ENCODE measurements around the gene BABAM2. TPM values are rescaled to one million over a fixed set of nuclear protein-coding genes. Genes with fewer than 3 reads are reported as not detected.

BABAM2 gene
- total RNA-seq, 2 donors from 2014 or later = 36.4 to 40.9 TPM

DNA sequence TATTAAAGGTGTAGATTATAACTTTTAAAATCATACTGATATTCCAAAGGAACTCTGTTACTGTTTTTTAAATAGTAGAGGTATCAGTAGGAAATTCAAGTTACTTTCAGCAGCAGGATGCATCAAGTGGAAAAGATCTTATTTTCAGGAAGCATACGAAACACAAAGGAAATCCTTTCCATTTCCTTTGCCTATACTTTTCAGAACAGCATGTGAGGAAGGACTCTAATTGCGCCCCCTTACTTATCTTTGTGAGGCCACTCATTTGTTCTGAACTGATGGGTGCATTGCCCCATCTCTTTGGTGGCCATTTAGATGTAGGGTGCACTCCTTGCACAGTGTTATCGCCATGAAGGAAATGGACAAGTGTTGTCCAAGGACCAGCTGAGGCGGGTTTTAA lies 145.3 kb downstream of the BABAM2 start:
- Histone ChIP-seq H3K4me3 (ENCODE audit: low read length) (no peak overlapping the region), H3K27ac (ENCODE audit: low read depth, low read length) (no peak overlapping the region), H3K9me3 (ENCODE audit: control insufficient read depth, low read length) (no peaks in the 10 kb centered on the region), H3K27me3 (ENCODE audit: control insufficient read depth, insufficient read depth, low read length, poor library complexity, severe bottlenecking) (no peaks in the 10 kb centered on the region), H3K4me1 (ENCODE audit: control insufficient read depth, insufficient read depth, low read length) (no peaks in the 10 kb centered on the region), H3K36me3 (ENCODE audit: control insufficient read depth, insufficient read depth, low read length) (no peaks in the 10 kb centered on the region), H3K9ac (ENCODE audit: extremely low read depth, low read length, poor library complexity, severe bottlenecking) (no peak overlapping the region)
- H3K4me1 Mint-ChIP-seq = no peaks in the 10 kb centered on the region
- no peak overlapping the region for H3K4me3 Mint-ChIP-seq
- H3K36me3 Mint-ChIP-seq (ENCODE audit: low read depth) = no peaks in the 10 kb centered on the region
- no peaks in the 10 kb centered on the region for H3K27me3 Mint-ChIP-seq (ENCODE audit: insufficient read depth)
- H3K9me3 Mint-ChIP-seq = no peaks in the 10 kb centered on the region
- no peak overlapping the region for H3K27ac Mint-ChIP-seq
- TF ChIP-seq CTCF (conservative IDR thresholded peaks at IDR 0.05) = no peak
- no peak for DNase-seq
- WGBS, 2 experiments (ENCODE audit: insufficient coverage in 1 of 2, insufficient read length in 1 of 2) = 88 to 94% methylated on average over 2 to 4 of the region's 4 CpGs

DNA sequence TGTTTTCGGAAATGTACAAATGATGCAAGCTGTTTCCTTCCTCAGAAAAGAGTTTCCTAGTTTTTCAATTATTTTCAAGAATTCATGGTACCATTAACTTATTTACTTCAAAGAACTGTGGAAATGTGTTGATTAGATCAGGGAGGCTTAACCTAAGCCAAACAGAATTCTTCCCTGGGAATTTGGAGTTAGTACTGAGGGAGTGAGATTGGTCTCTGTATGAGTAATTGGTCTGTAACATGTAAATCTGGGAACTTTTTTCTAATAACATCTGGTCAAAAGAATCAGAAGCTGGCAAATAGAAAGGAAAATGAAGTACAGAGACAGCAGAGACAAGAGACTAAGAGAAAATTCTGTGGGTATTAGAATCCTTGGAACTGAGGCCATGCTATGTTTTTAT lies 145.8 kb downstream of the BABAM2 start:
- DNase-seq = no peak
- H3K4me3 ChIP-seq (ENCODE audit: low read length) = no peak overlapping the region
- H3K9me3 ChIP-seq (ENCODE audit: control insufficient read depth, low read length) = no peaks in the 10 kb centered on the region
- H3K27me3 Mint-ChIP-seq (ENCODE audit: insufficient read depth) = no peaks in the 10 kb centered on the region
- H3K36me3 Mint-ChIP-seq (ENCODE audit: low read depth) = no peaks in the 10 kb centered on the region
- H3K27me3 ChIP-seq (ENCODE audit: control insufficient read depth, insufficient read depth, low read length, poor library complexity, severe bottlenecking) = no peaks in the 10 kb centered on the region
- no peaks in the 10 kb centered on the region for H3K4me1 Mint-ChIP-seq
- TF ChIP-seq CTCF (conservative IDR thresholded peaks at IDR 0.05) = no peak
- no peaks in the 10 kb centered on the region for H3K4me1 ChIP-seq (ENCODE audit: control insufficient read depth, insufficient read depth, low read length)
- no peak overlapping the region for H3K27ac ChIP-seq (ENCODE audit: low read depth, low read length)
- 100% methylated on average over 1 of the region's 1 CpG; no CpG with 5 or more reads in 1 of the 2 experiments for WGBS, 2 experiments (ENCODE audit: insufficient coverage in 1 of 2, insufficient read length in 1 of 2)
- H3K36me3 ChIP-seq (ENCODE audit: control insufficient read depth, insufficient read depth, low read length) = no peaks in the 10 kb centered on the region
- H3K4me3 Mint-ChIP-seq = no peak overlapping the region
- no peak overlapping the region for H3K9ac ChIP-seq (ENCODE audit: extremely low read depth, low read length, poor library complexity, severe bottlenecking)
- H3K27ac Mint-ChIP-seq = no peak overlapping the region
- H3K9me3 Mint-ChIP-seq = no peaks in the 10 kb centered on the region

DNA sequence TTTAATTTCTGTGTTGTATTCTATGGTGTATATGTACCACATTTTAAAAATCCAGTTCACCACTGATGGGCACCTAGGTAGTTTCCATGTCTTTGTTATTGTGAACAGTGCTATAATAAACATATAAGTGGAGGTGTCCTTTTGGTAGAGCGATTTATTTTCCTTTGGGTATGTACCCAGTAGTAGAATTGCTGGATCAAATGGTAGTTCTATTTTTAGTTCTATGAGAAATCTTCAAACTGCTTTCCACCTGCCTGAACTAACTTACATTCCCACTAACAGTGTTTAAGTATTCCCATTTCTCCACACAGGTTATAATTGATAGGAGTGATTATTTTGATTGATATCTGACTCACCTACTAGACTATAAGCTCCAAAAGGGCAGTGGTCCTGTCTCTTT lies 148.2 kb downstream of the BABAM2 start:
- DNase-seq = no peak
- no peak for TF ChIP-seq CTCF (conservative IDR thresholded peaks at IDR 0.05)
- Mint-ChIP-seq H3K27ac (no peak overlapping the region), H3K27me3 (ENCODE audit: insufficient read depth) (no peaks in the 10 kb centered on the region), H3K4me1 (no peaks in the 10 kb centered on the region), H3K36me3 (ENCODE audit: low read depth) (no peaks in the 10 kb centered on the region), H3K9me3 (no peaks in the 10 kb centered on the region), H3K4me3 (no peak overlapping the region)
- H3K27ac ChIP-seq (ENCODE audit: low read depth, low read length) = no peak overlapping the region
- 80% methylated on average over 1 of the region's 1 CpG; no CpG with 5 or more reads in 1 of the 2 experiments for WGBS, 2 experiments (ENCODE audit: insufficient coverage in 1 of 2, insufficient read length in 1 of 2)
- no peaks in the 10 kb centered on the region for H3K36me3 ChIP-seq (ENCODE audit: control insufficient read depth, insufficient read depth, low read length)
- no peak overlapping the region for H3K9ac ChIP-seq (ENCODE audit: extremely low read depth, low read length, poor library complexity, severe bottlenecking)
- no peaks in the 10 kb centered on the region for H3K9me3 ChIP-seq (ENCODE audit: control insufficient read depth, low read length)
- H3K4me1 ChIP-seq (ENCODE audit: control insufficient read depth, insufficient read depth, low read length) = no peaks in the 10 kb centered on the region
- H3K27me3 ChIP-seq (ENCODE audit: control insufficient read depth, insufficient read depth, low read length, poor library complexity, severe bottlenecking) = no peaks in the 10 kb centered on the region
- no peak overlapping the region for H3K4me3 ChIP-seq (ENCODE audit: low read length)

Measured in endodermal cell (in vitro differentiated cells).